Middle frontal gyrus (tissue), 1 donor: ENCODE results near the gene NEDD4.
"Not testable (repeated sequence)": the region's sequence is repeated elsewhere in the genome, so short reads cannot be mapped to it uniquely, and the experiment has no call there.

Experiments used
- DNase-seq: peaks from one replicate; pipeline ENCODE4 v3.0.0-alpha.2; 2015; ENCODE audit warnings: low spot score; ENCODE audit errors: extremely low spot score

NEDD4 gene

GRCh38 chr15:55959744-55960447, 33.5 kb downstream of the NEDD4 start:
- DNase-seq: no peak

GRCh38 chr15:55958349-55958748, 35.1 kb downstream of the NEDD4 start:
- DNase-seq: no peak

DNA sequence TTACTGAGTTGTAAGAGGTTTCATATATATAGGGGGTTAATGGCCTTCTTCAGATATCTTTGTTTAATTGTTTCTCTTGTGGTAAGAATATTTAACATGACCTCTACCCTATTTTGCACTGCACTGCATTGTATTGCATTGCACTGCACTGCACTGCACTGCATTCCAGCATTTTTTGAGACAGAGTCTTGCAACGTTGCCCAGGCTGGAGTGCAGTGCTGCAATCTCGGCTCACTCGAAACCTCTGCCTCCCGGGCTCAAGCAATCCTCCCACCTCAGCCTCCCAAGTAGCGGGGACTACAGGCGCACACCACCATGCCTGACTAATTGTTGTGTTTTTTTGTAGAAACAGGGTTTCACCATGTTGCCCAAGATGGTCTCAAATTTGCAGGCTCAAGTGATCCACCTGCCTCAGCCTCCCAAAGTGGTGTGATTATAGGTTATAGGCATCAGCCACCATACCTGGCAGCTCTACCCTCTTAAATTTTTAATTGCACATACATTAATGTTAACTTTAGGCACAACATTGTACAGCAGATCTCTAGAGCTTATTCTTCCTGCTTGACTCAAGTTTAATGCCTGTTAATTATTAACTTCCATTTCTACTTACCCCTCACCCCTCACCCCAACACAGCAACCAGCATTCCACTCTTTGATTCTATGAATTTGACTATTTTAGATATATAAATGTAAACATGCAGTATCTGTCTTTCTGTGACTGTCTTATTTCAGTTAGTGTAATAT, 38.4 kb downstream of the NEDD4 start:
- DNase-seq: no peak

DNA sequence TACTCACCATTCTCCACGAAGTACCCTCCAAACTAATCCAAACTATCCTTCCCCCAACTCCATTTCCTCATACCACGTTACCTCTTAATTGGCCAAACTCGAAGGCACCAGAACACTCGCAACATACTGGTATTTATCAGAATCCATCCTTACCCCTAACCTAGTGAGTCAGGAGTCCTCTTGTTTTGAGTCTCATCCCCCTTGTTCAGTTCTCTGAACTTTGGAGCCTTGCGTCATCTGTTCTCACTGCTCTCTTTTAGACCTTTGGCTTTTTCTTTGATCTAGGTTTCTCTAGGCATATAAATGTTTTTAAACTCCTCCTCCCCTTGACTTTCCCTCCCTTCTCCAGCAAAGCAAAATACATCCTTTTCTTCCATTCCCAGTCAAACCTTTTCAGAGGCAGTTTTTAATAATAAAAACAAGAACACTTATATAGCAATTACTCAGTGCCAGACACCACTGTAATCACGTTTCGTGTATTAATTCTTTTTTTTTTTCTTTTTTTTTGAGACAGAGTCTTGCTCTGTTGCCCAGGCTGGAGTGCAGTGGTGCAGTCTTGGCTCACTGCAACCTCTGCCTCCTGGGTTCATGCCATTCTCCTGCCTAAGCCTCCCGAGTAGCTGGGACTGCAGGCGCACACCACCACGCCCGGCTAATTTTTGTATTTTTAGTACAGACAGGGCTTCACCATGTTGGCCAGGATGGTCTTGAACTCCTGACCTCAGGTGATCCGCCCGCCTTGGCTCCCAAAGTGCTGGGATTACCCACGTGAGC, 40.7 kb downstream of the NEDD4 start:
- not testable (repeated sequence) for DNase-seq

DNA sequence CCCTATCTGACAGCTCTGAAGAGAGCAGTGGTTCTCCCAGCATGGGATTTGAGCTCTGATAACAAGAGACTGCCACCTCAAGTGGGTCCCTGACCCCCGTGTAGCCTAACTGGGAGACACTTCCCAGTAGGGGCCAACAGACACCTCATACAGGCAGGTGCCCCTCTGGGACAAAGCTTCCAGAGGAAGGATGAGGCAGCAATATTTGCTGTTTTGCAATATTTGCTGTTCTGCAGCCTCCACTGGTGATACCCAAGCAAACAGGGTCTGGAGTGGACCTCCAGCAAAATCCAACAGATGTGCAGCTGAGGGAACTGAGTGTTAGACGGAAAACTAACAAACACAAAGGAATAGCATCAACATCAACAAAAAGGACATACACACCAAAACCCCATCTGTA, 48.8 kb downstream of the NEDD4 start:
- DNase-seq: not testable (repeated sequence)

DNA sequence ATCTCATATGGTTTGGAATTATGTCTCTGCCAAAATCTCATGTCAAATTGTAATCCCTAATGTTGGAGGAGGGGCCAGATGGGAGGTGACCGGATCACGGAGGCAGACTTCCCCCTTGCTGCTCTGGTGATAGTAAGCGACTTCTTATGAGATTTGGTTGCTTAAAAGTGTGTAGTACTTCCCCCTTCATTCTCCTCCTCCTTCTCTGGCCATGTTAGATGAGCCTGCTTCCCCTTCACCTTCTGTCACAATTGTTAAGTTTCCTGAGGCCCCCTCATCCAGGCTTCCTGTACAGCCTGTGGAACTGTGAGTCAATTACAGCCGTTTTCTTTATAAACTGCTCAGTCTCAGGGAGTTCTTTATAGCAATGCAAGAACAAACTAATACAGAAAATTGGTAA, 51.1 kb downstream of the NEDD4 start:
- no peak for DNase-seq

GRCh38 chr15:55937040-55937439, 56.4 kb downstream of the NEDD4 start:
- DNase-seq: no peak

GRCh38 chr15:55928955-55929354, 64.5 kb downstream of the NEDD4 start:
- no peak for DNase-seq

DNA sequence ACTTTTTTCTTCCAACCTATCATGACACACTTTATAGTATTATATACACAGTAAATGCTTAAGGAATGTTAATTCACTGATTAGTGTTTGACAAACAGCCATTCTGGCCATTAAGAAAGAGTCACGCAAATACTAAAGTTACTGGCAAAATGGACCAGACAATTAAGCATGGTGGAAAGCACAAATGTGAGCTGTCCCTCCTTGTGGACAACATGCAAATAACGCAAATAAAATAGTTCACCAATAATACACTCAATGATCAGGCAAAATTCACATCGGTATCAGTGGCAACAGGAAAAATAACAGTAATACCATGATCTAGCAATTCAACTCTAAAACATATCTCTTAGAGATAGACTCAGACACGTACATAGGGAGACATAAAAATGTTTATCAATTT, 71.7 kb downstream of the NEDD4 start:
- DNase-seq: no peak

DNA sequence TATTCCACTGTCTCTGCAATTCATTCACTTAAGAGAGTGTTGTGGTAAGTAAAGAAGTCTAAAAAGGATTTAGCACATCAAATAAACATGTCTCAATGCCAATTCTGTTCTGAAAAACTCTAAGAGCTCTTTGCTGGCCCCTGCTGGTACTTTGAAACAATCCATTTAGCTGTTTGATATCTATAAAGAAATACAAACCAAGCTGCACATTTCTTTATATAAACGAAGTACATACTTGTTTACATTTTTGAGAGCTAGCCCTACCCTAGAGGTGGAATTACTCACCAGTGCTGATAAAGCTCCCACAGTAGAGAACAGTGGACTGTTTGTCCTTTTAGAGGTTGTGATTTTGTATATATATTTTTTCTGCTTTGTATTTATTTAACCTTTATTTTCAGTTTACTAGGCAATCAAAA, 75.5 kb downstream of the NEDD4 start:
- no peak for DNase-seq

GRCh38 chr15:55916666-55917409, 76.6 kb downstream of the NEDD4 start:
- no peak for DNase-seq

GRCh38 chr15:55915876-55916567, 77.4 kb downstream of the NEDD4 start:
- no peak for DNase-seq

GRCh38 chr15:55915221-55915620, 78.2 kb downstream of the NEDD4 start:
- DNase-seq: no peak

DNA sequence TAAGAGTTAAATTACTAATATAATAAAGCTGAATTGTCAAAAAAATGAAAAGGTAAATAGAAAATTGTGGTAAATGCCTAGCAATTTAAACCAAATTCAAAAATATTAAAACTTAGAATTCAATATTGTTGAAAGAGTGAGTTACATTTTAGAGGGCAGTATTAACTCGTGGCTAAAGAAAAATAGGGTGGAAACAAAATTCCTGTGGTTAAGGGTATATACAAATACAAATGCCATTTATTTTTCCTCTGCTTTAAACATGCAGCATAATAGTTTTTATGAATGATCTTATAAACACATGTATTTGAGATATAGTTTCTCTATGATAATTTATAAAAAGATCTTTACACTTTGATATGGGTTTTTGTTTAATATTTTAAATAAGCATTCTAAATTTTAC, 79.0 kb downstream of the NEDD4 start:
- DNase-seq: no peak

DNA sequence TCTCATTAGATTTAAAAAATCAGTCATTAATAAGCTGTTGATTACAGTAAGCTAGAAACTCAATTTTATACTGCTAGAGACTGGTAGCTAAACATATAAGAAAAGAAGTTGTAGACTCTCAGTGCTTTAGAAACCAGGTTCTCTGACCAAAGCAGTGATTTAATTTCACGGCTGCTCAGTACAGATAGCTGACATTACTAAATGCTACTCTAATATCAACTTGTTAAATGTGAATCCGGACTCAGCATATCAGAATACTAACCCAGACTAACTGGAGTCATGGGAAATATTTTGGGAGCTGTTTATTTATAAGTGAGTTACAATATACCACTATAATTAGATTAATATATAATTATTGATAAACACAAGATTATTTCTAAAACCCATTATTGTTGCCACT, 80.4 kb downstream of the NEDD4 start:
- DNase-seq: no peak

- DNase-seq: no peak
These were observed 84.2 kb downstream of the NEDD4 start for GRCh38 chr15:55909036-55909811.

DNA sequence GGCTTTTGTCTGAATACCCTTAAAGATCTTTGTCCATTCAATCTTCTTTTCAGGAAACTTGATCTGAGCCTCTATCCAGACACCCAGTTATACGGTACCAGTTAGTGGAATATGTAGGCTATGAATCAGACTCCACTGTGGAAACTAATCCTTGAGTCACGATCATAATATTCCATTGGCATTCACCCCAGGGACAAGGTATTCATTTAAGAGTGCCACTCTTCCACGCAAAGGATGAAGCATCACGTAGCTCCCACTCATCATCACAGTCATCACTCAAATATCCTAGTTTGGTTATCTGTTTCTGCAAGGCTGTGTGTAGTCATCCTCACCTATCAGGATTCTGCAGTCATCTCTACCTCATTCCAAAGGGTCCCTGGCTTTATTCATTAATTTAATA, 85.6 kb downstream of the NEDD4 start:
- no peak for DNase-seq

DNA sequence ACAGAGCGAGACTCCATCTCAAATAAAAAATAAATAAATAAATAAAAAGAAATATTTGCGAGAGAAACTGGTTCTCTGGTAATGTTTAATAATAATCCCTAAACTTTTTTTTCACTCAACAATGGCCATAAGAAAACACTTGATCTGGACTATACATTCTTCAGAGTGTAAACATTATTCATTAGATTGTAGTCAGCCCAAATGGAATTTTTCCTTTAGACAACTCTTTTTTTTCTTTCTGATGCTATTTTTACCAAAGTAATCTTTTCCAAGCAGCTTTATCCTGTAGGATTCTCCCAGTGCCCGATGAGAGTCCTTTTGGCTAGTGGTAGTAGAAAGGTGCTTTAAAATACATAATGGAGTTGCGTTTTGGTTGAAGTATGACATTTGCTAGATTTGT, 90.4 kb downstream of the NEDD4 start:
- DNase-seq: no peak

- DNase-seq: no peak
These were observed 93.4 kb downstream of the NEDD4 start for GRCh38 chr15:55900019-55900418.

GRCh38 chr15:55899537-55899936, 93.9 kb downstream of the NEDD4 start:
- DNase-seq: no peak
